ENCODE results near the gene COL3A1.

COL3A1 gene

GRCh38 chr2:188974164-188974563, at the start of gene COL3A1:
Gene COL3A1, plus strand, starts transcription at chr2:188974373. Its CDS starts 117 bp downstream, at chr2:188974490.
- DNase-seq (ENCODE audit: extremely low read depth in 1 of 2, low read depth in 1 of 2) = no peak

- no peak for DNase-seq (ENCODE audit: extremely low read depth in 1 of 2, low read depth in 1 of 2)
Measured at GRCh38 chr2:188928643-188929042, 45.5 kb upstream of the COL3A1 start.

- no peak for DNase-seq (ENCODE audit: extremely low read depth in 1 of 2, low read depth in 1 of 2)
Measured at GRCh38 chr2:188931361-188931760, 42.8 kb upstream of the COL3A1 start.

GRCh38 chr2:188937228-188938220, 36.6 kb upstream of the COL3A1 start:
- no peak for DNase-seq (ENCODE audit: extremely low read depth in 1 of 2, low read depth in 1 of 2)

GRCh38 chr2:188940171-188940570, 34.0 kb upstream of the COL3A1 start:
- DNase-seq (ENCODE audit: extremely low read depth in 1 of 2, low read depth in 1 of 2) = no peak

- no peak for DNase-seq (ENCODE audit: extremely low read depth in 1 of 2, low read depth in 1 of 2)
Measured at GRCh38 chr2:188944442-188944841, 29.7 kb upstream of the COL3A1 start.

- DNase-seq (ENCODE audit: extremely low read depth in 1 of 2, low read depth in 1 of 2) = no peak
Measured at GRCh38 chr2:188949046-188949818, 24.9 kb upstream of the COL3A1 start.

GRCh38 chr2:188952901-188953300, 21.3 kb upstream of the COL3A1 start:
- DNase-seq (ENCODE audit: extremely low read depth in 1 of 2, low read depth in 1 of 2) = no peak

- DNase-seq (ENCODE audit: extremely low read depth in 1 of 2, low read depth in 1 of 2) = no peak
Measured at GRCh38 chr2:188956290-188956689, 17.9 kb upstream of the COL3A1 start.

GRCh38 chr2:188956961-188957360, 17.2 kb upstream of the COL3A1 start:
- DNase-seq (ENCODE audit: extremely low read depth in 1 of 2, low read depth in 1 of 2) = no peak

- DNase-seq (ENCODE audit: extremely low read depth in 1 of 2, low read depth in 1 of 2) = no peak
Measured at GRCh38 chr2:188957646-188958045, 16.5 kb upstream of the COL3A1 start.

GRCh38 chr2:188963741-188964140, 10.4 kb upstream of the COL3A1 start:
- no peak for DNase-seq (ENCODE audit: extremely low read depth in 1 of 2, low read depth in 1 of 2)

- DNase-seq (ENCODE audit: extremely low read depth in 1 of 2, low read depth in 1 of 2) = no peak
Measured at GRCh38 chr2:188964976-188965546, 9.1 kb upstream of the COL3A1 start.

- no peak for DNase-seq (ENCODE audit: extremely low read depth in 1 of 2, low read depth in 1 of 2)
Measured at GRCh38 chr2:188965563-188965962, 8.6 kb upstream of the COL3A1 start.

- DNase-seq (ENCODE audit: extremely low read depth in 1 of 2, low read depth in 1 of 2) = no peak
Measured at GRCh38 chr2:188966079-188966571, 8.0 kb upstream of the COL3A1 start.

GRCh38 chr2:188966728-188967440, 7.3 kb upstream of the COL3A1 start:
- DNase-seq (ENCODE audit: extremely low read depth in 1 of 2, low read depth in 1 of 2) = no peak

GRCh38 chr2:188969236-188969635, 4.9 kb upstream of the COL3A1 start:
- no peak for DNase-seq (ENCODE audit: extremely low read depth in 1 of 2, low read depth in 1 of 2)

- DNase-seq (ENCODE audit: extremely low read depth in 1 of 2, low read depth in 1 of 2) = no peak
Measured at GRCh38 chr2:188969651-188970050, 4.5 kb upstream of the COL3A1 start.

GRCh38 chr2:188970211-188970610, 4.0 kb upstream of the COL3A1 start:
- no peak for DNase-seq (ENCODE audit: extremely low read depth in 1 of 2, low read depth in 1 of 2)

GRCh38 chr2:188971432-188971861, 2.7 kb upstream of the COL3A1 start:
- no peak for DNase-seq (ENCODE audit: extremely low read depth in 1 of 2, low read depth in 1 of 2)
